GM18499 (cell line): Measurements from ENCODE around the gene MELK.

Source experiments
- ATAC-seq: cut with Tn5 transposase; IDR thresholded peaks from one replicate; pipeline ENCODE4 v1.9.1; 2021; ENCODE audit warnings: moderate number of reproducible peaks; ENCODE audit not compliant: insufficient read depth, unreplicated experiment

Gene MELK

DNA sequence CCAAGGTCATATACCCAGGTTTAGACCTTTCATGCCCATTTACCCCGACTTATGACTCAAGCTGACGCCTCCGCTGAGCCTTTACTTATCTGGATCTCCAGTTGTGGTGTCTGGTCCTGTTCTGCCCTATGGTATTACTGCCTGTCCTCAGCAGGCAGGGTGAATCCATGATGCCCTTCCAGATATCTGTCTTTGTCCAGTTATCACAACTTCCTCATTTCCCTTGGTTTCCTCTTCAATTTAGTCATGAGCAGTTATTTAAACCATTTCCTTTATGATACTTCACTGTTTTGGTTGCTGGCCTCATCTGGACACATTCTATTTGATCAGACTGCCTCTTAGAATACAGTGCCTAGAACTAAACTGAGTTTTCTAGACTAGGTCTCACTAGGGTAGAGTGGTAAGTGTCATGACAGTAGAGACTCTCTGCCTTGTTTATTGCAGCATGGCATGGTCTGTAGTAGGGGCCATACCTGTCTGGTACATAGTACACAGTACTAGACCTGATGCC is 93.3 kb downstream of the MELK start:
- peak; percentile 71 for ATAC-seq

DNA sequence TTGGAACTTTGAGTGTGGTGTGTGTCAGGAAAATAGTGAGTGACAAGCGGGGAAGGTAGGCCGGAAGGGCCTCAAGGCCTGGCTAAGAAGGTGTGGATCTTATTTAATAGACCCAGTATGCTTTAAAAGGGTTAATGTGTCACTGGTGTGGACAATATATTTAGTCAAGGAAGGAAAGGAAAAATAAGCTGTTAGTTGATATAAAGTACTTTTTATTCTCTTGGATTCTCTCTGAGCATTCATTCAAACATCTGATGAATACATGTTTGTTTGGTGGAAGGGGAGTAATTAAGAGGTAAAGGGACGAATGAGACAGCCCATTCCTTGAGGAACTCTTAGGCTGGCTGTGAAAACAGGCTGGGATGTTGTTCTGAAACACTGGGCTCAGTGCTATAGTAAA is 98.9 kb downstream of the MELK start:
- ATAC-seq, result no peak

DNA sequence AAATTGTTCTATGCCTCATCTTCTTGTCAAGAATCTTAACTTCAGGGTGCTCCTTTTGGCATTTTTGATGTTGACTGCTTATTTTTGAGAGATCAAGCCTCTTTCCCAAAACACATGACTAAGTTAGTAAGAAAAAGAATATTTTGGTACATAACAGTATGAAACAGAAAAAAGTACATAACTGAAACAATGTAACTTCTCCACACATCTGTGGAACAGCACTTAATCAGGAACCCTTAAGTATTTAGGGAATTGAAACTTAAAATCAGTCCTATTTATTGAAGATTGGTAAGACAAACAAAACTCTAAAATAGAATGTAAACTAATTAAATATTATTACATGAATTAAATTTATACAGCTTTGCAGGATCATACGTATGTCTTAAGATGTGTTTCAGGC is 103.4 kb downstream of the MELK start:
- no peak for ATAC-seq

DNA sequence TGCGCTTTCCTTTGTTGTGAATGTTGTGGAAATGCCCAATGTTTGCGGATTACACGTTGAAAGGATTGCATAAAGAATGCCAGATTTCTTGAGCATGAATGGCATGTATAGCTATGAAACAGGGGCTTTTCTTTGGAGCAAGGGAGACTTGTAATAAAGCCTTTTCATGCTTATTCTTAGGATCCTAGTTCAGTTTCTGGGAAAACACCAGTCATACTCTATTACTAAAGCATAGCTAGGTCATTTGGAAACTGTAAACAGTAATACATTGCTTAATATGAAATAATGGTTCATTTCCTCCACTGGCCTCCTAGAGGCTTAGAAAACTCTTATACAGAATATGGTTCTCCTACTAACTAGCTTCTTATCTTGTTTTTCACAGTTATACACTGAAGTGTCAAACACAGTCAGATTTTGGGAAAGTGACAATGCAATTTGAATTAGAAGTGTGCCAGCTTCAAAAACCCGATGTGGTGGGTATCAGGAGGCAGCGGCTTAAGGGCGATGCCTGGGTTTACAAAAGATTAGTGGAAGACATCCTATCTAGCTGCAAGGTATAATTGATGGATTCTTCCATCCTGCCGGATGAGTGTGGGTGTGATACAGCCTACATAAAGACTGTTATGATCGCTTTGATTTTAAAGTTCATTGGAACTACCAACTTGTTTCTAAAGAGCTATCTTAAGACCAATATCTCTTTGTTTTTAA is 104.2 kb downstream of the MELK start:
- ATAC-seq, result no peak

DNA sequence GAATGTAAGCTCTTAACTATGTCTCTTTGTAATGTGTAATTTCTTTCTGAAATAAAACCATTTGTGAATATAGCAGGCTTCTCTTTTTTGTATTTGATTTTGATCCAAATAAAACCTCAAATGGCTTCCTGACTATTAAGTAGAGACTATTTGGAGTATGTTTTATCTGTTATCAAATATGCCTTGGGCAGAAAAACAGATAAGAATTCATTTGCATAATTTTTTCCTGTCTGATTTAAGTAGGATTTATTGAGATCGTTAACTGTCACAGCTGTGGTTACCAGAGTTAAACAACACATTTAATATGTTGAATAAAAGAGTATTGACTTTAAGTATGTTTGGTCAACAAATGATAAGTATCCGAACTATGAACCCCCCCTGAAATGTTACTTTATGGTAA is 104.9 kb downstream of the MELK start:
- ATAC-seq, result no peak

DNA sequence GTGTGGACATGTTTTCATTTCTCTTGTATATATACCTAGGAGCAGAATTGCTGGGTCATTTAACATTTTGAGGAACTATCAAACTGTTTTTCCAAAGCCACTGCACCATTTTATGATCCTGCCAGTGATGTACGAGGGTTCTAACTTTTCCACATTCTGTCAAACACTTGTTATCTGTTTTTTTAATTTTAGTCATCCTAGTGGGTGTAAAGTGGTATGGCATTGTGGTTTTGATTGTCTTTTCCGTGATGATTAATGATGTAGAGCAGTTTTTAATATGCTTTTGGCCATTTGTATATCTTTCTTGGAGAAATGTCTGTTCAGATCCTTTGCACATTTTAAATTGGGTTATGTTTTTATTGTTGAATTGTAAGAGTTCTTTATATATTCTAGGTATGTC is 107.0 kb downstream of the MELK start:
- ATAC-seq, result no peak

DNA sequence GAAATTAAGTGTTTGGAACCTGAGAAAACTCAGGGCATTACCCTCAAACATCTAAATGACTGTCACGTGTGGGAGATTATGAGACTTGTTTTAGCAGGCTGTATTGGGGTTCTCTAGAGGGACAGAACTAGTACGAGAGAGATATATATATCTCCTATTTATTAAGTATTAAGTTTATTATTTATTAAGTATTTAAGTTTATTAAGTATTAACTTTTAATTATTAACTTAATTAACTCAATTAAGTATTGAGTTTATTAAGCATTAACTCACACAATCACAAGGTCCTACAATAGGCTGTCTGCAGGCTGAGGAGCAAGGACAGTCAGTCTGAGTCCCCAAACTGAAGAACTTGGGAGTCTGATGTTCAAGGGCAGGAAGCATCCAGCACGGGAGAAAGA is 113.8 kb downstream of the MELK start:
- no peak for ATAC-seq

DNA sequence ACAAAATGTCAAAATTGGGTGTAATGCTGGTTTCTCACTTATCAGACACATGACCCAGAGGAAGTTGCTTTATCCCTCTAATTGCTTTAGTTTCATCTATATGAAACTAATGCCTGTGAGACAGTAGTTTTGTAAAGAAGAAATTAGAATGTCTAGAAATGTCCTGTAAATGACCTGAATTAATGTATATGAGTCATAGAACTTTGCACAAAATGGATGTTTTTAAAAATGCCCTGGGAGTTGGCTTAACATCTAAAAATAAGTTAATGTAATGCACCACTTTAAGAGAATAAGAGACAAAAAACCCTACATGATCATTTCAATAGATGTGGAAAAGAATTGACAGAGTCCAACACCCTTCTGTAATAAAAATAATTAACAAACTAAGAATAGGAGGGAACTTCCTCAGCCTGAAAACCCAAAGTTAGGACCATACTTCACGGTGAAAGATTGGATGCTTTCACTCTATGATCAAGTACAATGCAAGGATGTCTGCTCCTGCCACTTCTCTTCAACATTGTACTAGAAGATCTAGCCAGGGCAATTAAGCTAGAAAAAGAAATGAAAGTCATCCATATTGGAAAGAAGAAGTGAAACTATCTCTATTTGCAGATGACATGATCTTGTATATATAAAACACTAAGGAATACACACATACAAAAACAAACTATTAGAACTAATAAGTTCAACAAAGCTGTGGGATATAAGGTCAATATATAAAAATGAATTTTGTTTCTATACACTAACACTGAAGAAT is 117.9 kb downstream of the MELK start:
- ATAC-seq, result no peak

DNA sequence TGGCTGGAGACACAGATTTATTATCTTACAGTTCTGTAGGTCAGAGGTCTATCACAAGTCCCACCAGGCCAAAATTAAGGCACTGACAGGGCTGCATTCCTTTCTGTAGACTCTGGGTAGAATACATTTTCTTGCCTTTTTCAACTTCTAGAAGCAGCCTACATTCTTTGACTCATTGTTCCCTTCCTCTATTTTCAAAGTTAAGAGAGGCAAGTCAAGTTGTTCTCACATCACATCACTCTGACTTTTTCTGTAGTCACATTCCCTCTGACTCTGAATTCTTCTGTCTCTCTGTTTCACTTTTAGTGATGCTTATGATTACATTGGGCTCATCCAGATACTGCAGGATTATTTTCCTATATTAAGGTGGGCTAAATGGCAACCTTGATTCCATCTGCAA is 119.0 kb downstream of the MELK start:
- no peak for ATAC-seq

DNA sequence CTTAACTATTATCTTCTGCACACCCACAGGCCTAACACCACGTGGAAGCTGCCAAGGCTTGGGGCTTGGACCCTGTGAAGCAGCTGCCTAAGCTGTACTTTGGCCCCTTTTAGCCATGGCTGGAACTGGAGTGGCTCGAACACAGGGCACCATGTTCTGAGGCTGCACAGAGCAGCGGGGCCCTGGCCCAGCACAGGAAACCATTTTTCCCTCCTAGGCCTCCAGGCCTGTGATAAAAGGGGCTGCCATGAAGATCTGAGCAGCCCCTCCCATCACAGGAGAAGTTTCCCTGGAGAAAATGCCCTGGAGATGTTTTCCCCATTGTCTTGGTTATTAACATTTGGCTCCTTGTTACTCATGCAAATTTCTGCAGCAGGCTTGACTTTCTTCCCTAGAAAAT is 126.3 kb downstream of the MELK start:
- no peak for ATAC-seq

DNA sequence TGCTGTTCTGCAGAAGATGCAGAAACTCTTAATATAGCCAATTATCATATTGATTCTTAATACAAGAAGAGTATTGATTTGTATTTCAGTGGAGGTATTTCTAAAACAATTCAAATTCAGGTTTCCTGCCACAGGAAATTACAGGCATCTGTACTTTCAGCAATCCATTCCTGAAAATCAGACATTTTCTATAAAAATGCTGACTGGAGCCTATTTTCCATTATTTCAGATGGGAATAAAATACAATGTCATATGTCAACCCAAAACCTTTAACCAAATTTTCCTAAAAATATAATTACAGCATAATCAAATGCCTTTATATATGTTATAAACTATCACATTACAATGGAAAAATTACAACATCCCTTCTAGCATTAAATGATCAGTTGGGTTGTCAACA is 131.5 kb downstream of the MELK start:
- ATAC-seq, result no peak

DNA sequence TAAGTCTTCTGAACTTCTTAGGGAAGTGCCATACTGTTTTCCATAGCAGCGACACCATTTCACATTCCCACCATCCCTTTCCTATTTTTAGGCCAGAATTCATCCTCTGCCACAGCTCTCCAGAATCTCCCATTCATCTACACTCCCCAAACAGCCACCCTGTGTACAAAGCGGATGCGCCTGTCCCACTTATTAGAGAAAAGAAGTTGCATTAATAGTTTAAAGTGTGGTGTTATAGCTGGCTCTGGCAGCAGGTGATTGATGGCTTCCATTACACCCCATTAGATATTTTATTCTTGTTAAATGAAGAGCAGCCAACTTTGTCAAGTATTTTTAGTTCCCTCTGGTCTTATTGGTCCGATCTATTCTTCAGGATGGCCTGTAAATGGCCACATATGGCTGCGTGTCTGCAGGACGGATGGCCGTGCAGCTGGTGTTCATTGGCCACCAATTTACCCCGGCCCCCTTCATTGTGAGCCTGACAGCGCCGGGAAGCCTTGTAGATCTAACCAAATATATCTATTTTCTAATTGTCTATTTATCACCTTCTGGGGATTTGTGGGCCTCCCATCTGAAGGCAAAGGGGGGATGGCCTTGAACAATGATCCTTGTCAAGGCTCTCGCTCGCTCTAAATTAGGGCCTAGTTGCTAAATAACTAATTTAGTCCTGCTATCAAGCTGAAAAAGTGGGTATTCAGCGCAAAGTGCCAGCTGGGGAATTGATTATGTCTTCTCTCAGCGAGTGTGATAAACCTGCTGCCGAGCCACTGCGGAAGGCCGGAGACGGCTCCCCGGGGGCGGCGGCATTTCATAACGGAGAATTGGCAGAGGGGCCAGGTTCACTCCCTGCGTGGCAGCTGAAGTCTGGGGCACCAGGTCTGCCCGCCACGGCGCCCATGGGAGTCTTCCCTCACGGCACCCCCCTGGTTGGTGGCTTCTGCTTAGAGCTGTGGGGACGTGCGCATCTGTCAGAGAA is 141.1 kb downstream of the MELK start:
- ATAC-seq, result no peak

DNA sequence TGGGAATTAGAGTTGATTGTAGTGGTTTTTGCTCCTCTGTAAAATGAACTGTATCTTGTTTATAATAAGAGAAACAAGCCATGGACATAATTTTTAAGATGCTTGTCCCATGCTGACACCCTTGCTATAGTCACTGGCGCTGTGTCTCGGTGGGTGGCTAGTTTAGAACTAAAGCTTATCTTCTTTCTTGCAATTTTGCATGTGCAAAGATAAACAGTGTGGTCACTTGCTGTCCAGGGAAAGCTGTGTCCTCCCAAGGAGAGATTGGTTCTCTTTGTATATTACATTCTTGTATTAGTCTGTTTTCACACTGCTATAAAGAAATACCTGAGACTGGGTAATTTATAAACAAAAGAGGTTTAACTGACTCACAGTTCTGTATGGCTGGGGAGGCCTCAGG is 143.8 kb downstream of the MELK start:
- no peak for ATAC-seq

DNA sequence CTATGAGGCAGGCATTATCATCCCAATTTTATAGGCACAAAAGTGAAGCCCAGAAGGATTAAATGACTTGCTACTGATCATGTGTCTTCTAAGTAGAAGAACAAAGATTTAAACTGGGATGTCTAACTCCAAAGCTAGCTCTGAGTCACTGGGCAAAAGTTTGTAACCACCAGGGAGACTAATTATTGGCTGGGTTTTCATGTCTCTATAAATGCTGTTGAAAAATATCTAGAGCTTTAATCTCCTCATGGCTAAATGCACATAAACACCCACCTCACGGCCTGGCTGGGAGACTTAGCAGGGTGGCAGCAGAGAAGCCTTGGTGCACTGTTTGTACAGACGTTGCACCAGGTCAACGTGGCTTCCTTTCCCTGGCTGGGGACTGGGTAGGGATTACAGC is 144.6 kb downstream of the MELK start:
- no peak for ATAC-seq

DNA sequence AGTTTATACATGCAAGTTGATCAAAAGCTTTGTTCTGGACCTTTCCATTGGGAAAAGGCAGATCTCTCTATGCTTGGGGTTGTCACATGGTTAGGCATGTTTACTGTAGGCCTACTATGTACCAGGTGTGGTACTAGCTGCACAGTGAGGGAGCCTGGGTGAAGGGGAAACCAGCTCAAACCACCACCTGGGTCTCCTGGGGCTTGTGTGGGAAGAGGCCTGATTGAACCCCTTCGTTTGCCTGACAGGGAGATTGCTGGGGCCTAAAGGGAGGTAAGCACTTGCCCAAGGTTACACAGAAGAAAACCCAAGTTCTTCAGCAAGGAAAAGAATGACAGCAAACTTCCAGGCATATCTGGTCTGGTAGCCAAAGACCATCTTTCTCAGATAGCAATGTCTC is 145.9 kb downstream of the MELK start:
- ATAC-seq, result no peak

DNA sequence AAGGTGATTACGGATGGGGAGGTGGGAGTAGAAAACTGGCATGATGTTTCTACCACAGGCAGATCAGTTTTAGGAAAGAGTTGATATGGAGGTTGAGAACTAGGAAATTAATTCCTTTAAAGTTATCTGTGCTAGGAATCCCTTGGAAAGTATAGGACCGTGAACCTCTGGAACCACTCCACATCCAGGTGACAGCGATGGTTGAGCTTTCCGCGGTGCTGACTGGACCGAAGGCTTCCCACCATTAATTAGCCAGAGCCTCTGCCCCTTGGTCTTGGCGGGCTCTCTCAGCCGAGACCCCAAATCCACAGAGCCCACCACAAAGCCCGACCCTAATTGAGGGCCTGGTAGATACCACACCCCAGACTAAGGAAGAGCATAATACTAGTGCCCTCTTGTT is 147.3 kb downstream of the MELK start:
- ATAC-seq, result no peak

DNA sequence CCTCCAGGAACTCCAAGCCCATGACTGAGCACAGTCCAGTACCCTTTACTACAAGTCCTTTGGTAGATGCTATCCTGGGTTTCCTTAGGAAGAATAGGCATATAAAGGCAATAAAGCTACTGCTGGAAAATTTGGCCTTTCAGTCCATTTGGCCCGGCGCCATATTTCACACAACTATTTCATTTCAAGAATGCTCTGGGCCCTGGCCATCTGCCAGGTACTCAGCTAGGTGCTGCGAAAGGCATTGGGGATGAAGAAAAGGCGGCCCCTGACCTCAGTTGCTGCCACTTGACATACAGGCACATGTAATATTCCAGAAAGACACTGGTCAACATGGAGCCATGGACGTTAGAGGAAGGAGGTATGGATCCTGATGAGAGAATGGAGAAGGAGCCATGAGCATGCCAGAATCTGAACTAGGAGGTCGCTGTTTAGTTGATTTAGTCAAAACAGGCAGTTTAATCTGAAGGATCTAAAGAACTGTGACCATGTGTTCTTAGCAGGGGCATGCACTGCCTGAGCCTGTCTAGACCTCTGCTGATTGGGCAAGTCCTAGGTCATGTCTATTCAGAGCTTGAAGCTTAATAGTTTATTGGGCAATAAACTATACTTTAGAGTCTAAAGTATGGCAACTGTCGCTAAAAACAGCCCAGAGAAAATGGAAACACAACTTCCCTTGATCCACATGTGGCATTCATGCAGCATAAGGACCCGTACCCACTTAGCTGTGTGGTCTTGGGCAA is 149.3 kb downstream of the MELK start:
- no peak for ATAC-seq

DNA sequence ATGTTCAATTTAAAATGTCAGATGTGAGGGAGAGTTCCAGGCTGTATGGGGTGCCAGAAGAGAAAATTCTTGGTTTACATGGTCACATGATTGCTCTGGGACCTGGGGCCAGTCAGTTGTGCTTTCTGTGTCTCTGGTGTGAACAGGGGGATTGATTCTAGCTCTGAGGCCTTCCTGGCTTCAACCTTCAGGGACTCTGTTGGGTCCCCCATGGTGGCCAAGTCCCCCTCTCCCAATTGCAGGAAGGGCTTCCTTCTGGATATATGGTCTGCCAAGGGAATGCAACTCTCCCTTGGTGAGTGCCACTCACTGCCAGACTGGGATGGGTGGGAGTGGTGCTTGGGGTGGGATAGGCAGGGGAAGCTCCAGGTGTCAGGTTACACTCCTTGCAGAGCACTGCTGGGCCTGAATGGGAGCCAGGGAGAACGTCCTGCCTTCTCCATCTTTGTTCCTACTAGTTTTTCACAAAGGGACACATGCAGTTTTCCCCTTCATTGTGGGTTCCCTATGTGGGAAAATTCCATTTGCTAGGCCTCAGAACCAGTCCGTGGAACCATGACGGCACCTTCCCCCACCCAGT is 153.2 kb downstream of the MELK start:
- ATAC-seq, result no peak
